Tibial artery (tissue), 4 donors: Measurements from ENCODE around the gene PSMC2.

Experiments used
- DNase-seq, 2 donors: peaks; one replicate each; pipeline ENCODE4 v3.0.0-alpha.2; 2019
- H3K27ac ChIP-seq, 2 donors: fragments of 200-600 bp; sonication (generic) in 1 of 2; 1 replicate in 1 of 2; 2 replicates in 1 of 2; pipeline ENCODE4 v1.5.1; 2018 to 2019; ENCODE audit warnings: mild to moderate bottlenecking in 1 of 2
- H3K27me3 ChIP-seq, 2 donors: fragments of 200-600 bp; sonication (generic) in 1 of 2; one replicate each; pipeline versions ENCODE4 v1.5.1 to v1.6.0; 2016 to 2019
- H3K36me3 ChIP-seq, 3 donors: fragments of 200-600 bp; sonication (generic) in 2 of 3; one replicate each; pipeline ENCODE4 v1.5.1; 2016 to 2019; ENCODE audit warnings: mild to moderate bottlenecking in 2 of 3
- H3K4me1 ChIP-seq, 4 donors: fragments of 200-600 bp; sonication (generic) in 2 of 4; 1 replicate in 3 of 4; 2 replicates in 1 of 4; pipeline ENCODE4 v1.5.1; 2016 to 2019
- H3K4me3 ChIP-seq, 2 donors: fragments of 200-600 bp; sonication (generic) in 1 of 2; 1 replicate in 1 of 2; 2 replicates in 1 of 2; pipeline ENCODE4 v1.5.1; 2018 to 2019; ENCODE audit warnings: mild to moderate bottlenecking in 2 of 2
- H3K9me3 ChIP-seq, 3 donors: fragments of 200-600 bp; sonication (generic) in 1 of 3; one replicate each; pipeline ENCODE4 v1.5.1; 2016 to 2019
- intact Hi-C: fragments of 100-400 bp; cut with DNase I; formaldehyde crosslinking; loops from one replicate; pipeline ENCODE4 v1.15.0; 2023; ENCODE audit warnings: low total_unique reads
- TF ChIP-seq, protein P1 (sequence below), 2 experiments: fragments of 200-600 bp in 1 of 2; fragments of 450-650 bp in 1 of 2; IDR thresholded peaks; one replicate each; pipeline ENCODE4 v1.5.1; 2017 to 2019; ENCODE audit warnings: antibody characterized with exemption in 2 of 2, mild to moderate bottlenecking in 1 of 2, moderate library complexity in 1 of 2

PSMC2 gene

DNA sequence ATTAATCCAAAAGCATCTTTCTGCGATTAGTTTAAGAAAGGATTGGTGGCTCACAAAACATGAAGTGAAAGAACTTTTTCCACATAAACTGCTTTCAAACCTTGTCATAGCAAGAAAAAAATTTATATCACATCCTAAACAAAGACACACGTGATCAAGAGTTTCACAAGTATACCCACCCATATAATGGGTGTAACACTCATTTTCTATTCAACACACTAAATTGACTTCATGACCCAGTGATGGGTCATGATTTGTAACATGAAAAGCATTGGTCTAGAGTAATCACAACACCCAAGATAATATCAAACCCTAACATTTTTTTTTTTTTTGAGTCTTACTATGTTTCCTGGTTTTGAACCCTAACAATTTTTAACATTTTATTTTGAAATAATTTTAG lies 32.6 kb upstream of the PSMC2 start:
- no peak overlapping the region for H3K27ac ChIP-seq
- H3K36me3 ChIP-seq: peaks cover 86 to 100% (median 93%) of the 10 kb centered on the region in 3 donors
- no peaks in the 10 kb centered on the region for H3K27me3 ChIP-seq
- DNase-seq: no peak
- H3K4me3 ChIP-seq: no peak overlapping the region
- no peaks in the 10 kb centered on the region for H3K9me3 ChIP-seq
- H3K4me1 ChIP-seq: no peaks in the 10 kb centered on the region
- intact Hi-C loops: no loop called here
- TF ChIP-seq, protein P1, sequence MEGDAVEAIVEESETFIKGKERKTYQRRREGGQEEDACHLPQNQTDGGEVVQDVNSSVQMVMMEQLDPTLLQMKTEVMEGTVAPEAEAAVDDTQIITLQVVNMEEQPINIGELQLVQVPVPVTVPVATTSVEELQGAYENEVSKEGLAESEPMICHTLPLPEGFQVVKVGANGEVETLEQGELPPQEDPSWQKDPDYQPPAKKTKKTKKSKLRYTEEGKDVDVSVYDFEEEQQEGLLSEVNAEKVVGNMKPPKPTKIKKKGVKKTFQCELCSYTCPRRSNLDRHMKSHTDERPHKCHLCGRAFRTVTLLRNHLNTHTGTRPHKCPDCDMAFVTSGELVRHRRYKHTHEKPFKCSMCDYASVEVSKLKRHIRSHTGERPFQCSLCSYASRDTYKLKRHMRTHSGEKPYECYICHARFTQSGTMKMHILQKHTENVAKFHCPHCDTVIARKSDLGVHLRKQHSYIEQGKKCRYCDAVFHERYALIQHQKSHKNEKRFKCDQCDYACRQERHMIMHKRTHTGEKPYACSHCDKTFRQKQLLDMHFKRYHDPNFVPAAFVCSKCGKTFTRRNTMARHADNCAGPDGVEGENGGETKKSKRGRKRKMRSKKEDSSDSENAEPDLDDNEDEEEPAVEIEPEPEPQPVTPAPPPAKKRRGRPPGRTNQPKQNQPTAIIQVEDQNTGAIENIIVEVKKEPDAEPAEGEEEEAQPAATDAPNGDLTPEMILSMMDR (IDR thresholded peaks at IDR 0.05): no peak

DNA sequence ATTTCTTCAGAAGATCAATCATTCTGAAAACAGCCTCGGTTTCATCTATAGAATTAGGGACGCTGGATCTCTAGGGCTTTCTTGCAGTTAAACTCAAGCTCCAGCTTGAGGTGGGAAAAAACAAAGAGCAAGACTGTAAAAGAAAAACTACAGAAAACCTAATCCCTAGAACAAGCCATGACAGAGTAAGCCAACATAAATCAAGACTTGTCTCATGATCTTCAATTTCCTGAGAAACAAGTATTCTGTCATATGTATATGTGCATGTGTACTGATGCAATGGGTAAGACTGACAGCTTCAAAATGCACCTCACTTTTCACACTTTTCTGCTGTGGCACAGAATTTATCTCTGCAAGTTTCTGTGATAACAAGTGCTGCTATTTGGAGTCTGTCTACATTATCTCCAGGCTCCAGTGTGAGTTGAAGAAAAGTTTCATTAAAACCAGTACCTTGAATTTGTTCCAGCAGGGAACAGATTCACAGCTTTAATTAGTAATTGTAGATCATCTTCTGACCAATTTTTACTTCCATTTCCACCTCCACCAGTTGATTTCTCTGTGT lies 31.0 kb upstream of the PSMC2 start:
- Histone ChIP-seq H3K36me3 (peaks cover 86 to 100% (median 90%) of the 10 kb centered on the region in 3 donors), H3K27ac (no peak overlapping the region), H3K27me3 (no peaks in the 10 kb centered on the region), H3K9me3 (no peaks in the 10 kb centered on the region), H3K4me1 (no peaks in the 10 kb centered on the region), H3K4me3 (no peak overlapping the region)
- TF ChIP-seq, protein P1 (IDR thresholded peaks at IDR 0.05): no peak
- intact Hi-C loops: no loop called here
- DNase-seq: no peak

DNA sequence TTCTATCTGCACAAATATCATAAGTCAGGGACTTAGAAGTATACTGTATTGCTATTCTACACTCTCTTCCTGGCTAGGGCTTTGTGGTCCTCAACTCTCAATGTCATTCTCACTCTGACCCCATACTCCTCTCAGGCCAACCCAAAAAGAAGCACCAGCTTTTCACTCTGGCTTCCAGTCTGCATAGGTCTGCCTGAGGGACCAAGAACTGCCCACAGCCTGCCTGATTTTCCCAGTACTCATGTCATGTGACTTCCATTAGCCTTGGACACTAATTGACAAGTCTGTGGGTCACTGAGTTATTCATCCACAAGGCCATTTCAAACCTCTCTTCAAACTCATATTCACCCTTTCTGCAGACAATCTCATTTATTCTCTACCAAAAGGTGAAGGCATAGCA lies 30.4 kb upstream of the PSMC2 start:
- H3K27ac ChIP-seq: no peak overlapping the region
- intact Hi-C loops: no loop called here
- TF ChIP-seq, protein P1 (IDR thresholded peaks at IDR 0.05): no peak
- H3K4me3 ChIP-seq: no peak overlapping the region
- H3K4me1 ChIP-seq: no peaks in the 10 kb centered on the region
- no peaks in the 10 kb centered on the region for H3K9me3 ChIP-seq
- DNase-seq: no peak
- H3K36me3 ChIP-seq: peaks cover 85 to 100% (median 90%) of the 10 kb centered on the region in 3 donors
- no peaks in the 10 kb centered on the region for H3K27me3 ChIP-seq

DNA sequence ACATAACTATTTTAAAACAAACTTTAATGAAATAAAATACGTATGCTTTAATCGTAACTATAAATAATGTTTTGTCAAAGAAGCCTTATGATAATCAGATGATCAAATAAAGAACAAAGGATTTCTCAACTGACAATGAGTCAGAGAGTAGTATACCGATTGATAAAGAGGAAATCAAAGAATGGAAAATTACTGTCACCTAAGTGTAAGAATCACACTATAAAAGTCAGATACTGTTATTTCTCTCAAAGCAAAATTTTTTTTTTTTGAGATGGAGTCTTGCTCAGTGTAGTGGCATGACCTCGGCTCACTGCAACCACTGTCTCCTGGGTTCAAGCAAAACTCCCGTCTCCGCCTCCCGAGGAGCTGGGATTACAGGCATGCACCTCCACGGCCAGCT lies 21.7 kb upstream of the PSMC2 start:
- Histone ChIP-seq H3K36me3 (peaks cover 50 to 79% (median 61%) of the 10 kb centered on the region in 3 donors), H3K9me3 (no peaks in the 10 kb centered on the region), H3K4me3 (no peak overlapping the region), H3K27me3 (no peaks in the 10 kb centered on the region), H3K4me1 (no peaks in the 10 kb centered on the region), H3K27ac (no peak overlapping the region)
- intact Hi-C loops: no loop called here
- no peak for DNase-seq
- TF ChIP-seq, protein P1 (IDR thresholded peaks at IDR 0.05): no peak

DNA sequence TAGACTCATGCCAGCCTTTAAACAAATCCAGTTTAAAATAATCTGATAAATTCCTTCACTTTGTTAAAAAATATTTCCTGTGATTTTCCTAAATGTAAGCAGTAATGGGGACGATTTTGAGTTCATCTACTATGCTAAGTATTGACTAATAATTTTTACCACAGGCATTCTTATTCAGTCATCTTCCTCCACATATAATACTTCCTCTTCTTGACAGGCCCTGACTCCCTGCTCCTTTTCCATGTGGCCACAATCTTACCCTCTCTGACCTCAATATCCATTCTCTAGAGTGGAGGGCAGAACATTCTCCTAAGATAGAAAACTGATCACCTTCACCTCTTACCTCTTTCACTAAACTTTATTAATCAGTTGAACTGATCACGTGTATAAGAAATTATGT lies 10.7 kb upstream of the PSMC2 start:
- TF ChIP-seq, protein P1 (IDR thresholded peaks at IDR 0.05): no peak
- Histone ChIP-seq H3K9me3 (no peaks in the 10 kb centered on the region), H3K27ac (no peak overlapping the region), H3K36me3 (peaks cover 41 to 88% (median 51%) of the 10 kb centered on the region in 3 donors), H3K4me1 (no peaks in the 10 kb centered on the region), H3K27me3 (no peaks in the 10 kb centered on the region), H3K4me3 (no peak overlapping the region)
- no peak for DNase-seq
- intact Hi-C loops: no loop called here

DNA sequence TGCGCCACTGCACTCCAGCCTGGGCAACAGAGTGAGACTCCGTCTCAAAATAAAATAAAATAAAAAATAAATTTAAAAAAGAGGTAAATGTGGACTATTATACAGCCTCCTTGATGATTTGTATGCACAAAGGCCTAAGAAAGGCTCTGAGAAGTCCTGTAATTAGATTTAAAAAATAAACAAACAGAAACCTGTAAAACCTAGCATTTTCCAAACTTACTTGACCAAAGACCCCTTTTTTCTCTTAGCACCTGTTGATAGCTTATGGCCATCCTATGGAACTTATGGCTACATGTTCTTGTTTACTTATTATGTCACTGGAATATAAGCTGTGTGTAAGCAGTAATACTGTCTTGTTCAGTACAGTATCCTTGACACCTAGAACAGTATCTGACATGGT lies 8.6 kb upstream of the PSMC2 start:
- TF ChIP-seq, protein P1 (IDR thresholded peaks at IDR 0.05): no peak
- intact Hi-C loops: no loop called here
- Histone ChIP-seq H3K4me1 (peaks cover 0 to 14% (median 11%) of the 10 kb centered on the region in 4 donors), H3K9me3 (no peaks in the 10 kb centered on the region), H3K4me3 (no peak overlapping the region), H3K27ac (no peak overlapping the region), H3K36me3 (peaks cover 41 to 78% (median 54%) of the 10 kb centered on the region in 3 donors), H3K27me3 (no peaks in the 10 kb centered on the region)
- no peak for DNase-seq
